Superior temporal gyrus (tissue), 1 donor: Measurements from ENCODE around the gene NOC2L.

Experiments
- DNase-seq: peaks from one replicate; pipeline ENCODE4 v3.0.0-alpha.2; 2016; ENCODE audit errors: extremely low spot score

Gene NOC2L

GRCh38 chr1:916173-917075, 42.6 kb downstream of the NOC2L start:
- no peak for DNase-seq

DNA sequence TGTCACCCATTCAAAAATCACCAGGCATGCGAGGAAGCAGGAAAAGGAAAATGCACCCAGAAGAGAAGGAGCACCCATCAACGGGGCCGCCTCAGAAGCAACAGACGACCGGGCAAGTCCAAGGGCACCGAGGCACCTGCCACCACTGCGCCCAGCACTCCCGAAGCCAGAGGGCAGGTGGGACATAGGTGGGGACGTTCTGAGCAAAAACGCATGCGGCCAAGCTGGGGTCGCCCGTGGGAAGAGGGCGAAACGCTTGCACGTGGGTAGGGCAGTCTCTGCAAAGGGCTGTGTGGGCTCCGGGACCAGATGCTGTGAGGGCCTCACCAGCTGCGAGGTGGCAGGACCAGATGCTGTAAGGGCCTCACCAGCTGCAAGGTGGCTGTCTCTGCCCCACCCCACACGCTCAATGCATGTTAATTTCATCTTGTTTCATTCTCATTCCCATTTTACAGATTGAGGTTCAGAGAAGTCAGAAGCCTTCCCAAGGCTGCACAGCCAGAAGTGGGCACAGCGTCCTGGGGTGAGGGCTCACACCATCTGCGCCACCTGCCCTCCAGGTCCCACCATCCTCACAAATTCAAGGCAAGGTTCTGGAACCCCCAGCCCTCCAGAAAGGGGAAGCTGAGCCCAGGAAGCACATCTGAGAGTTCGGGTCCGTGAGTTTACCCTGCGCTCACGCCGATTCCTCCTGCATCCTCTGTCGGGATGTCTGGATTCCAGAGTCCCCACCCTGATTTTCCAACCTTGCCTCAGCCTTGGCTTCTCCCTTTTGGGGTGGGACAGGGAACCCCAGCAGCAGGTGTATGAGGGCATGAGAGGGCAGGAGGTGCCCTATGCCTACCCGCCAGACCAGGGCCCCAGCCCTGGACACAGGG, 43.5 kb downstream of the NOC2L start:
- no peak for DNase-seq

DNA sequence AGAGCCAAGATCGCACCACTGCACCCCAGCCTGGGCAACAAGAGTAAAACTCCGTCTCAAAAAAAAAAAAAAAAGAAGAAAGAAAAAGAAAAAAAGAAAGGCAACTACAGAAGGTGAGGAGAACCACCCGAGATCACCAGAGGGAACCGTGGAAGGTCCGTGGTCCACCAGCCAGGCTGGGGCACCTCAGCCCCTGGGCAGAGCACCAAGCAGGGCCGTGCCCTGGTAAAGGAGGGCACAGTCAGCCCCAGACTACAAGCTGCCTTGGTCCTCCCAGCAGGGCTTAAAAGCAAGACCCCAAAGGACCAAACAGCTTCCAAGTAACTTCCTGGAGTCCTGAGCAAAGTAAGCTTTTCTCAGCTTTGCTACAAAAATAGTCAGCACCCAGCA, 44.2 kb downstream of the NOC2L start:
- DNase-seq = no peak

GRCh38 chr1:914131-914890, 44.7 kb downstream of the NOC2L start:
- DNase-seq = no peak

GRCh38 chr1:913491-914130, 45.4 kb downstream of the NOC2L start:
- DNase-seq = no peak

DNA sequence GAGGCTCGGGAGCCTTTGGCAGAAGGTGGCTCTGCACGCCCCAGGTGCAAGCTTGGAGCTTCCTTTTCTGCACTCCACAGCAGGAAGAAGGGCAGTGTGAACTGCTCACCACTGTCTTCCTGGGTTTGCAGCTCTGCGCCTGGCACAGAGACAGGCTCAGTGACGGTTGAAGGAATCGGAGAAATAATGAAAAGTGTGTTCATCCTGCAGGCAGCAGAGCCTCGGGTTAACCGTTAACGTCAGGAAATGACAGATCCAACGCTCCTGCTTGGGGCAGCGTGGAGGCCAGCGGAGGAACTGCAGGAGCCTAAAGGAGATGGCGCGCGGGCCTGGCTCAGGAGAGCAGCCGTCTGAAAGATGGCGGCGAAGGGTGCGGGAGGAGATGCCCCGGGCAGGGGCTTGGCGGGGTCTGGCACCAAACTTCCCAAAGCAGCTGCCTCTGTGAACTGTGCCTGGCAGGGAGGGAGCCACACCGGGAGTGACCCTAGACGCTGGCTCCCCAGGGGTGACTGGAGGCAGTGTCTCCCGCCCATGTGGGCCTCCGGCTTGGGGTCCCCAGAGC, 46.2 kb downstream of the NOC2L start:
- DNase-seq = no peak

DNA sequence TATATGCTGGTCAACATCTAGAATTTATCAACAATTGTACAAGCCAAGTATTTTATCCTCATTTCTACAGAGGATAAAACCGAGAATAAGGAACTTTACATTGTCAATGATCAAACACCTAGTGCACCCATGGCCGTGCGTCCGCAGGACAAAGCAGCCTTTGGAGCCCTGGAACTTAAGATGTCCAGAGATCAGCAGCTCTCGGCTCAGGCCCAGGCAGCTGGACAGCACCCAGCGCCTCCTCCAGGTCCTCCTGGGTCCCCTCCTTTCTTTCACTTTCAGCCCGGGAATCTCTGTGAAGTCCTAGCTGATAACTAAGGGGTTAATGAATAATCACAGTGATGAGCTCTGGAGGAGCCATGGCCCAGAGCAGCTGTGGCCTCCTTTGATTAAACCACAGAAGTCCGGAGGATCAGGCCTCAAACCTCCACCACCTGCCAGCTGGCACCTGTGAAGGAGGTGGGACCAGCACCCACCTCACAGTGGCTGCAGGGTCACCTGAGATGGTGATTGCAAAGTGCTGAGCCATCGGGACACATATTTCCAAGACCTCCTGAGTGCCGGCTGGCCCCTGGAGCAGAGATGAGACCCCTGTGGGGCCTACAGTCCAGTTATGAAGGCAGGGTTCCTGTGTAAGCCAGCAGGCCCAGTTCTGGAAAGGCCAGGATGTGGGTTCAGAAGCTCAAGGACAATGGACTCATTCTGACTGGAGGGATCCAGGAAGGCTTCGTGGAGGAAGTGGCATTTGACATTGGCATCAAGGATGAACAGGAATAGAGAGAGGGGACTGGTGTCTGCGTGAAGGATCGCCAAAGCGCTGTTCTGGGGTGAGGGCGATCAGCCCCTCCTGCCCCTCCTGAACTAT, 46.9 kb downstream of the NOC2L start:
- no peak for DNase-seq

- DNase-seq = no peak
Measured at GRCh38 chr1:910881-911721, 48.0 kb downstream of the NOC2L start.

GRCh38 chr1:910311-910880, 48.7 kb downstream of the NOC2L start:
- DNase-seq = no peak

GRCh38 chr1:909861-910310, 49.2 kb downstream of the NOC2L start:
- DNase-seq = no peak

DNA sequence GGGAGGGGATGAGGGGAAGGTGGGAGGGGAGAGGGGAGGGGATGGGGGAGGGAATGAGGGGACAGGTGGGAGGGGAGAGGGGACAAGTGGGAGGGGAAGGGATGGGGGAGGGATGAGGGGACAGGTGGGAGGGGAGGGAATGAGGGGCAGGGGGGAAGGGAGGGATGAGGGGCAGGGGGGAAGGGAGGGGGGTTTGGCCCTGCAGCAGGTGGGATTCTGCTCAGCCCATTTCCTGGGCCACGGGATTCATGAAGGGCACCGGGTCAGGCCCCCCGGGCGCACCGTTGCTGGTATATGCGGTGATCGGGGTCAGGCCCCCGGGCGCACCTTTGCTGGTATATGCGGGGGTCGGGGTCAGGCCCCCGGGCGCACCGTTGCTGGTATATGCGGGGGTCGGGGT, 50.4 kb downstream of the NOC2L start:
- DNase-seq = no peak

- no peak for DNase-seq
Measured at GRCh38 chr1:907611-908451, 51.2 kb downstream of the NOC2L start.

GRCh38 chr1:906600-907420, 52.2 kb downstream of the NOC2L start:
- no peak for DNase-seq

DNA sequence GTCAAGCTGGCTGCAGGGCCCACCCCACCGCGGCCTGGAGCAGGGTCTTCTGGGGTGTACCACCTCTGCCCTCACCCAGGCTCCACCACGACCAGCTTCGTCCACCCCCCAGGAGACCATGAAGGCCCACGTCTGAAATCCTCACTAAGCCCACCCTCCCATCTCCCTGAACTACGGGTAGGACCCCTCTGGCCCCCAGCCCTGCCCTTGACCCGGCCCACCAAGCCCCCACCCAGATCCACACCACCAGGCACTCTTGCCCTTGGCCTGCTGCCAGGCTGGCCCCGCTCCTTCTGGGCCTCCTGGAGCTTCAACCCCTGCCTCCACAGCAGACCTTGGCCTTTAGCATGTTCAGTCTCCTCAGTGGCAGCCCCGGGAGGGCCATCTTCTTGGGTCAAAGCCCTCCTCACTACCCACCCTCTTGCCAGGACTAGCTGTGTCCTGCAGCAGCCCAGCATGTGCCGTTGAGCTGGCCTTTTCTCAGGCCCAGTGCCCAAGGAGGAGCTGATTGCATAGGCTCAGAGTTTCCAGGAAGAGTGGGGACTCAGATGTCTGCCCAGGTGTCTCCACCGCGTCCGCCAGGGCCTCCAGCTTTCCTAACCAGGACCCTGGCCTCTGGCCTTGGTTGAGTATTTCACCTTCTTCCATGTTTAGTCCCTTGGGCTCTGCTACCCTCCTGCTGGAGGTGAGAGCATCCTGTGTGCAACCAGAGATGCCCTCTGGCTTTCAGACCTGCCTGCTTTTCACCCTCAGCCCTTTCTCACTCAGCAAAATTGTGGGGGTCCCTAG, 53.1 kb downstream of the NOC2L start:
- no peak for DNase-seq

DNA sequence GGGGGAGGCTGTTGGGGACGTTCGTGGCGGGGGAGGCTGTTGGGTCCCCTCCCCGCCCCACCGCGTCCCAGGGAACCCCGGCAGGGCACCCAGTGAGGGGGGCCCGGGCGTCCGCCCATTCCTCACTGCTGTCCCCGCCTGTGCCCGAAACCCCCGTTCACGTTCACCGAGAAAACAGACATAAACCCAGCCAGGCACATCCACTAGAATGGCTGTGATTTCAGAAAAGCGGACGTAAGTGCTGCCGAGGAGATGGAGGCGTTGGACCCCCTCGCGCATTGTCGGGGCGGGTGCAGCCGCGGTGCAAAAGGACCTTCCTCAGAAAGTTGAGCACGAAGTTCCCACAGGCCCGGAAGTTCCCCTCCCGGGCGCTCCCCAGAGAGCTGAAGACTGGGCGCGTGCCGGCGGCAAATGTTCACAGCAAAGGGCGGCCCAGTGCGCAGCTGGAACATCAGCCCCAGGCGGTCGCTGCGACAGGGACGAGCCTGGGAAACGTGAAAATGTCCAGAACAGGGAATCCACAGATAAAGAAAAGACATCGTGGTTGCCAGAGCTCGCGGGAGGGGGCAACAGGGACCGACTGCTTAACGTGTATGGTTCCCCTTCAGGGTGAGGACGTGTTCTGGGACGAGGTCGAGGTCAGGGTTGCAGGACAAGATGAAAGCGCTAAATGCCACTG, 53.8 kb downstream of the NOC2L start:
- DNase-seq = no peak
